ENCODE data around the gene HECW1.

DNA sequence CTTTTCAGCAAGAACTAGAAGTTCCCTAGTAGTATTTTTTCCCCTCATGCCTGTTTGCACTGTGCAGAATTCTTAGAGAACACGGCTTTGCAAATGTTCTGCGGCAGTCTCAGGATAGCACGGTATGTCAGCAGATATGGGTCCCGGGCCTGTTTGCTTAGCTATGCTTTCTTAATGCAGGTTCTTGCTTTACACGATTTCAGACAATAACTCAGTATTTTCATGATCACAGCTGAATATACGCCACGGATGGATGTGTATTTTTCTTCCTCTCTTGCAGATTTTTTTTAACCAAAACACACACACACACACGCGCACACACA lies 137.3 kb downstream of the HECW1 start:
- no peak for TF ChIP-seq YY1 (IDR thresholded peaks at IDR 0.05; ENCODE audit: low read depth)
- TF ChIP-seq, protein P1, sequence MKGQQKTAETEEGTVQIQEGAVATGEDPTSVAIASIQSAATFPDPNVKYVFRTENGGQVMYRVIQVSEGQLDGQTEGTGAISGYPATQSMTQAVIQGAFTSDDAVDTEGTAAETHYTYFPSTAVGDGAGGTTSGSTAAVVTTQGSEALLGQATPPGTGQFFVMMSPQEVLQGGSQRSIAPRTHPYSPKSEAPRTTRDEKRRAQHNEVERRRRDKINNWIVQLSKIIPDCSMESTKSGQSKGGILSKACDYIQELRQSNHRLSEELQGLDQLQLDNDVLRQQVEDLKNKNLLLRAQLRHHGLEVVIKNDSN (IDR thresholded peaks at IDR 0.05): no peak
